Measurements from ENCODE around the gene TRAF3.

The TRAF3 gene

DNA sequence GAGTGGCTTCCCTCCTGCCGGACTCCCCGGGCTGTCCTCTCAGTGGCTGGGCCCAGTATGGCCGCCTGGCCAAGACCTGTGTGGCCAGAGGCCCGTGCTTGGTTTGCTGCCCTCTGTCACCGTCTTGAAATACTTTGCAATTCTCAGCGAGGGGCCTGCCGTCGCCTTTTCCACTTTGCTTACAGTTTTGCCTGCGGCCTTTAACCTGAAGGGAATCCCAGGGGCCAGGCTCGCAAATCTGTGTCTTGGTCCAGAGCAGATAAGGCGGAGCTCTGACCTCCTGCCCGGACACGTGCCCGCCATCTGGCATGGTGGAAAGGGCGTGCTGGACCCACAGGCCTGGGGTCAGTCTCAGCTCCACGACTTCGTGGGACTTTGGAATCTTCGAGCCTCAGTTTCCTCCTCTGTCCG is 134.3 kb downstream of the TRAF3 start:
- FAIRE-seq: no peak

DNA sequence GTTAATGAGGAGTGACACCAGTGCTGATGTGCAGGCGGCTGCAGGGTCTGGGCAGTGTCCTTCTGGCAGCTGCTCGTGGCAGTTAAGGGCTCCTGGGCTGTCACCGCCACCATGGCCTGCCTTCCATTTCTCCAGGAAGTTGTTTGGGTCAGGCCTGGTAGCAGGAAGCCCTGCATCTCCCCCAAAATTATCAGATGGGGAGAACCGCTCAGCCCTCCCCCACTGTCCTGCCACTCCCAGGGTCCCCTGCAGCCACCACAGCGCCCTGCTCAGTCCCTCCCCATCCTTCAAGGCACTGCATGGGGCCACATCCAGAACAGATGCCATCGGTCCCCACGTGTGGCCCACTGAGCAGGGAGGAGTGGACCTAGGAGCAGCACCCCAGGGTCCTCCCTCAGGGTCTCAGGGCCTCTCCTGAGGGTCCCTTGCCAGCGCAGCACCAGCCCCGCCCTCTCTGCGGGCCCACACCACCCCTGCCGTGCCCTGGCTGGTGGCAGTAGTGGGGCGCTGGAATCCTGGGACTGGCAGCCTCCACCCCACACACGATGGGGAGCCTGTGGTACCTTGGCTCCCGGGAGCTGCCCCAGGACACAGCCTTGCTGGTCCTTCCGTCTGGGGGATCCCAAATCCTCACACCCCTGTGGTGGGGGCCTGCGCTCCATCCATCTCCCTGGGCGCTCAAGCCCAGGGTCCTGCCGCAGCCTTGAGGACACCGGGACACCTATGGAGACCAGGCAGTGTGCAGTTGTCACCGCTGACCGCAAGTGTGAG is 134.9 kb downstream of the TRAF3 start:
- no peak for FAIRE-seq

DNA sequence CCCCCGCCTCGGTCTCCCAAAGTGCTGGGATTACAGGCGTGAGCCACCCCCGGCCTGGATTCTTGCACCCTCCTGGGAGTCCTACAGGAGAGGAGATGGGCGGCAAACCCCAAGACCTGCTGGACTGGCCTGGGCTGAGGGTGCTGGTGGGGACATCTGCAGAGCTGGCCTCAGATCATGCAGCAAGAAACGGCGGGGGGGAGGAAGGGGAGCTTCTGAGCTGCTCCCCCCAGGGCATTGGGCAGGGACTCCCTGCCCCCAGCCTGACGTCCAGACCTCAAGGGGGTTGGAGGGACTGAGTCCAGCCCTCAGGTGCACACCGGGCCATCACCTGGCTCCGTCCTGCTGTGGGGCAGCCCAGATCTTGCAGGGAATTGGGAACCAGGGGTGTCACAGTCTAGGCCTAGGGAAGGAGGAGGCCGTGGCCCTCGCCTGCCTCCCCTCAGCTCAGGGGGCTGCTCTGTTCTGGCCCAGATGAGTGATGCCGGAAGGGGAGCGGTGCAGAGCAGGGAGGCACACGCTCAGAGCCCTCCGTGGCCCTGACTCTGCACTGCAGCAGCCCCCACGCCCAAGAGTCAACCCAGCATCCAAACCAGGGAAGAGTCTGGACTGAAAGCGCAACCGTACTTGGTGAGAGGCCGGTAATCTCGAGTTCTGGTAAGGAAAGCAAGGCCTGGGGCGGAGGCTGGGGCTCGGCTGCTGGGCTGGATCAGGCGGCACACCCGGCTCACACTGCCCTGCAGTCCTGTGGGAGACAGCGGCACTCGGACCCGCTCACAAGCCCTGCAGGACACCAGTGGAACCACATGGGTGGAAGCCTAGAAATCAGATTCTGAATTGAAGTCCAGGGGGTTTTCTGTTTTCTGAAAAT is 136.3 kb downstream of the TRAF3 start:
- FAIRE-seq: no peak

- FAIRE-seq: no peak
These were observed 137.4 kb downstream of the TRAF3 start for GRCh38 chr14:102914474-102915291.

- no peak for FAIRE-seq
These were observed 138.3 kb downstream of the TRAF3 start for GRCh38 chr14:102915292-102916110.

- FAIRE-seq: no peak
These were observed 139.3 kb downstream of the TRAF3 start for GRCh38 chr14:102916347-102917055.

DNA sequence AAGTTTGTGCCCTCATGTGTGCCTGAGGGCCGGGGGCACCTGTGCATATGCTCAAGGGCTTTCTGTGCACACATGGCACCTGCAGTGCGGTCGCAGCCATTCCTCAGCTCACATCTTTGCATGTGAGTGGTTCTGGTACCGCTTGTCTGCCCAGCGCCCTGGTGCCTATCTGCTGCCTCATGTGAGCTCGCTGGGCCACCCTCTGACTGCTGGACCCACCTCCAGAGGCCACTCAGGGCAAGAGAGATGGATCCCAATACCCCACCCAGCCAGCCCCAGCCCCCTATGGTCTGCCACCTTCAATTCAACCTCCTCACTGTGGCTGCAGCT is 139.8 kb downstream of the TRAF3 start:
- FAIRE-seq: no peak

- FAIRE-seq: no peak
These were observed 140.4 kb downstream of the TRAF3 start for GRCh38 chr14:102917469-102918211.

DNA sequence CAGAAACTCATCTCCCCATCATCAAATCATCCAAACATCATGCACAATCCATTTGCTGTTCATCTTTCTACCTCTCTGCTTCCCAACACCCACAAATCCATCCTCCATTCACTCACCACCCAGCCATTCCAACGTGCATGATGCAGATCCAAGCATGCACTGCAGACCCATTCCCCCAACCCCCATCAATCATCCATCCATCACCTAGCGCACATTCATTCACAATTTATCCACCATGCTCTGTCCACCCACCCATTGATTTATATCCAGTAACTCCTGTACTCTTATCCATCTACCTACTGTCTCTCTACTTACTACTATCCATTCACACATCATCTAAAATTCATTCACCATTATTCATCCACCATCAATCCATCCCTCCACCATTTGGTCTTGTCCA is 141.2 kb downstream of the TRAF3 start:
- no peak for FAIRE-seq

GRCh38 chr14:102920273-102920997 is 143.2 kb downstream of the TRAF3 start:
- no peak for FAIRE-seq

DNA sequence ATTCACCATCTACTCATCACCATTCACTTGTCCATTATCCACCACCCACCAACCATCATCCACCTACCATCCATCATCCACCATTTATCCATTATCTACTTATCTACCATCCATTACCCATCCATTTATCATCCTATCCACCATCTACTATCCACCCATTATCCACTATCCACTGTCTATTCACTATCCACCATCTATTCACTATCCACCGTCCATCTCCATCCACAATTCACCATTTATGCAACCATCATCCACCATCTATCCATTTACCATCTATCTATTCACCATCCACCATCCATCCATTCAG is 143.7 kb downstream of the TRAF3 start:
- no peak for FAIRE-seq

DNA sequence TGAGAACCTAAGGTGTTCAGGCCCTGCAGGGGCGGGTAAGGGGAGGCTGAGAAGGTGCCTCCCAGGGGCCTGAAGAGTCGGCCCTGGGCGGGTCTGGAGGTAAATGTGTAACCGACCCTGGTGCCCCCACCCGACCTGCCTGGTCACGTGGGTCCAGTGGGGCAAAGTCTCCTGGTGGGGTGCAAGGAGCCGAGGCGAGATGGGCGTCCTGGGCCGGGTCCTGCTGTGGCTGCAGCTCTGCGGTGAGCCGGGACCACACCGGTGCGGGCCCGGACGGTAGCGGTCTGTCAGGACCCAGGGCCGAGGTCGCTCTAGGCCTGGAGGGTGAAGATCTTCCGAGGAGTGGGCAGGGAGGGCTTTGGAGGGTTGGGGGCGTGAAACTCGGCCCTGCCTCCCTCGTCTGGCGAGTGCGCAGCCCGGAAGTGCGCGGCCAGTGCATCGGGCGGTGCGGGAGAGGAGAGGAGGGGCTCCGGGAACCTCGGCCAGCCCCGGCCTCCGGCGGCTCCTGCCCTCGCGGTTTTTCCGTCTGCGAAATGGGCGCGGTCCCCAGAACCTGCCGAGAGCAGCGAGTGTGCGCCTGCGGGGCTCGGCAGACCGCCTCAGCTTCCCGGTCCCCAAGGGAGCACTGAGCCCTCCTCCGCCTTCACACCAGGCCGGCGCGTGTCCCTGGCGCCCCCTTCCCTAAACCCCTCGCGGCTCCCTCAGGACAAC is 145.4 kb downstream of the TRAF3 start, which contains the start of gene AMN:
Gene AMN (plus strand): TSS at position 174 of the 711 bp plus-strand sequence. CDS start 26 bp downstream, at position 200.
- no peak for FAIRE-seq

- FAIRE-seq: no peak
These were observed 146.1 kb downstream of the TRAF3 start for GRCh38 chr14:102923201-102923924.

DNA sequence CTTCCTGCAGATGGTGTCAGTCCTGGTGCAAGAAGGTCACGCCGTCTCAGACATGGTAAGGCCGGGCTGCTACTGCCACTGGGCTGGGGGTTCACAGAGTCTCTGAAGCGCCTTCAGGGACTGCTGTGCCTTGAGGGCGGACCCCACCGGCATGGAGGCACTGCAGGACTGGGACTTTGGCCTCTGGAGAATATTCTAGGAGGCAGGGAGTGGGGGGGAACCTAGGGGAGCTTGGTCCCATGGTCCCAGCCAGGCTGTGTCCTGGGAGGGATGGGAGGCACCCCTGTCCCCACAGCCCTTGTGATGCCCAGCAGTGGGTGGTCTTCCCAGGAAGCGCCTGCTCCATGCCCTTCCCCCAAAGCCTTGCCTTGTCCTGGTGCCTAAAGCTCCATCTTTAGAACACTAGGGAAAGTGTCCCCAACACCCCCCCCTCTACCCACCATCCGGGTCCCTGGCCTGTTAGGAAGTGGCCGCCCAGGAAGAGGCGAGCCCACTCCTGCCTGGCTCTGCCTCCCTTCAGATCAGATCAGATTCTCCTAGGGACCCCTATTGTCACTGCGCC is 146.8 kb downstream of the TRAF3 start:
- FAIRE-seq: no peak

- FAIRE-seq: no peak
These were observed 147.7 kb downstream of the TRAF3 start for GRCh38 chr14:102924632-102925588.

- no peak for FAIRE-seq
These were observed 148.4 kb downstream of the TRAF3 start for GRCh38 chr14:102925646-102926045.

- FAIRE-seq: no peak
These were observed 148.9 kb downstream of the TRAF3 start for GRCh38 chr14:102926104-102926503.

Measured in endometrium (tissue), 2 donors.